Measurements from ENCODE around the gene TRIM52.
A peak's percentile ranks its signal among the peaks of the same experiment; 100 is the strongest.
"Not testable (repeated sequence)": the region's sequence is repeated elsewhere in the genome, so short reads cannot be mapped to it uniquely, and the experiment has no call there.

Gene TRIM52

GRCh38 chr5:181219262-181220177 is 41.4 kb downstream of the TRIM52 start:
- no peak for TF ChIP-seq CTCF (IDR thresholded peaks at IDR 0.05)
- Histone ChIP-seq H3K4me3 (ENCODE audit: low read depth in 1 of 2, low read length in 1 of 2) (no peak overlapping the region), H3K36me3 (no peaks in the 10 kb centered on the region), H3K27ac (no peak overlapping the region), H3K9me3 (no peaks in the 10 kb centered on the region), H3K27me3 (peaks cover 40% of the 10 kb centered on the region), H3K4me1 (ENCODE audit: control insufficient read depth in 1 of 2, insufficient read depth in 1 of 2, low read depth in 1 of 2, low read length in 1 of 2) (peaks cover 51 to 58% of the 10 kb centered on the region in 2 experiments)

- TF ChIP-seq CTCF (IDR thresholded peaks at IDR 0.05): no peak
- Histone ChIP-seq H3K9me3 (no peaks in the 10 kb centered on the region), H3K4me3 (ENCODE audit: low read depth in 1 of 2, low read length in 1 of 2) (peak overlapping the region in 1 of 2 experiments; percentile 11), H3K27me3 (peaks cover 48% of the 10 kb centered on the region), H3K27ac (no peak overlapping the region), H3K4me1 (ENCODE audit: control insufficient read depth in 1 of 2, insufficient read depth in 1 of 2, low read depth in 1 of 2, low read length in 1 of 2) (peaks cover 43 to 51% of the 10 kb centered on the region in 2 experiments), H3K36me3 (no peaks in the 10 kb centered on the region)
Observed at GRCh38 chr5:181218795-181219124, 42.2 kb downstream of the TRIM52 start.

- Histone ChIP-seq H3K36me3 (no peaks in the 10 kb centered on the region), H3K27ac (peak overlapping the region; percentile 27), H3K4me1 (ENCODE audit: control insufficient read depth in 1 of 2, insufficient read depth in 1 of 2, low read depth in 1 of 2, low read length in 1 of 2) (peaks cover 43 to 49% of the 10 kb centered on the region in 2 experiments), H3K27me3 (peaks cover 58% of the 10 kb centered on the region), H3K4me3 (ENCODE audit: low read depth in 1 of 2, low read length in 1 of 2) (peak overlapping the region; percentile 43 to 56), H3K9me3 (no peaks in the 10 kb centered on the region)
- TF ChIP-seq CTCF (IDR thresholded peaks at IDR 0.05): no peak
Observed at GRCh38 chr5:181217803-181218062, 43.2 kb downstream of the TRIM52 start.

GRCh38 chr5:181217111-181217802 is 43.7 kb downstream of the TRIM52 start:
- peaks cover 61% of the 10 kb centered on the region for H3K27me3 ChIP-seq
- H3K4me1 ChIP-seq (ENCODE audit: control insufficient read depth in 1 of 2, insufficient read depth in 1 of 2, low read depth in 1 of 2, low read length in 1 of 2): peaks cover 38 to 44% of the 10 kb centered on the region in 2 experiments
- no peak for TF ChIP-seq CTCF (IDR thresholded peaks at IDR 0.05)
- peak overlapping the region; percentile 43 to 56 for H3K4me3 ChIP-seq (ENCODE audit: low read depth in 1 of 2, low read length in 1 of 2)
- no peaks in the 10 kb centered on the region for H3K36me3 ChIP-seq
- no peaks in the 10 kb centered on the region for H3K9me3 ChIP-seq
- peak overlapping the region; percentile 27 for H3K27ac ChIP-seq

- no peak overlapping the region for H3K27ac ChIP-seq
Observed at GRCh38 chr5:181215997-181216989, 44.6 kb downstream of the TRIM52 start.

GRCh38 chr5:181214249-181214648 is 46.7 kb downstream of the TRIM52 start:
- not testable (repeated sequence) for H3K27ac ChIP-seq; H3K4me3 ChIP-seq (ENCODE audit: low read depth in 1 of 2, low read length in 1 of 2); H3K9me3 ChIP-seq; H3K36me3 ChIP-seq
- Histone ChIP-seq H3K4me1 (ENCODE audit: control insufficient read depth in 1 of 2, insufficient read depth in 1 of 2, low read depth in 1 of 2, low read length in 1 of 2) (peaks cover 31 to 34% of the 10 kb centered on the region in 2 experiments), H3K27me3 (peaks cover 82% of the 10 kb centered on the region)

More at GRCh38 chr5:181215997-181216989, 44.6 kb downstream of the TRIM52 start:
- H3K27me3 ChIP-seq: peaks cover 63% of the 10 kb centered on the region
- H3K4me1 ChIP-seq (ENCODE audit: control insufficient read depth in 1 of 2, insufficient read depth in 1 of 2, low read depth in 1 of 2, low read length in 1 of 2): peaks cover 31 to 34% of the 10 kb centered on the region in 2 experiments
- H3K36me3 ChIP-seq: no peaks in the 10 kb centered on the region
- H3K9me3 ChIP-seq: no peaks in the 10 kb centered on the region
- TF ChIP-seq CTCF (IDR thresholded peaks at IDR 0.05): no peak
- peak overlapping the region; percentile 31 to 56 for H3K4me3 ChIP-seq (ENCODE audit: low read depth in 1 of 2, low read length in 1 of 2)
